HG03378 (cell line): Measurements from ENCODE around the gene RGPD3.
"Not testable (repeated sequence)": the region's sequence is repeated elsewhere in the genome, so short reads cannot be mapped to it uniquely, and the experiment has no call there.

Experiments used
- ATAC-seq: cut with Tn5 transposase; IDR thresholded peaks from one replicate; pipeline ENCODE4 v1.9.1; 2021; ENCODE audit warnings: mild to moderate bottlenecking, moderate library complexity; ENCODE audit not compliant: unreplicated experiment

RGPD3 gene

DNA sequence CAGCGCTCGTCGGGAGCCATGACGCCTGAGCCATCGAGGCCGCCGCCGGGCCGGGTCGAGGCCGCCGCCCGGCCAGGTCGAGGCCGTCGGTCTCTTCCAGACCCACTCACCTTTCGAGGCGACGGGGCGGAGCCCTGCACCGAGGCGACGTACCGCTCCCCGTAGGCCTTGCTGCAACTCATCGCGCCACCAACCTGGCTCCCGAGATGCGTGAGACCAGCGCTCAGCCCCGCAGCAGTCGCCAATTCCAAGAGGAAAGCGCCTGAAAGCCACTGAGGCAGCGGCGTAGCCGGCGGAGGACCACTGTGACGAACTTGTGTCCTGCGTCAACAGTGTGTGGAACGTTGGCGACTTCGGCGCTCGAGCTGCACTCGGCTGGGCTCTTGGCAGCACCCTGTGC lies at the start of gene RGPD3:
TSS of gene RGPD3 (minus strand) at position 307 of the 400 bp plus-strand sequence. CDS start at position 182, 125 bp downstream.
- not testable (repeated sequence) for ATAC-seq

DNA sequence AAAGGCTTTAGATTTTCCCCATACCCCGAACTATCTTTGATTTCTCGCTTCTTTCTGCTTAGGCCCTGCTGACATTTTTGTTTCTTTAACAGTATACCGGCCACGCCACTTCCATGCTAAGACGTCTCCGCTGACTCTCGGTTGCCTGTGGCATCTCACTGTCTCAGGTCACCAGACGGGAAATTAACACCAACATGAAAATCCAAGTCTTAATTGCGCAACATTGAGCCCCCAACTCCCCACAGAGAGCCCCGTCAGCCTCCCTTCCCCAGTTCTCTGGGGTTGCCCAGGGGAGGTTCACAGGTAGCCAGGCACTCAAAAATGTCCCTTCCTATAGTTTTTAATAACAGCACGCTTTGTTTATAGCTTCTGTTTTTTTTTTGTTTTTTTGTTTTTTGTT lies 49.1 kb upstream of the RGPD3 start:
- ATAC-seq: no peak

DNA sequence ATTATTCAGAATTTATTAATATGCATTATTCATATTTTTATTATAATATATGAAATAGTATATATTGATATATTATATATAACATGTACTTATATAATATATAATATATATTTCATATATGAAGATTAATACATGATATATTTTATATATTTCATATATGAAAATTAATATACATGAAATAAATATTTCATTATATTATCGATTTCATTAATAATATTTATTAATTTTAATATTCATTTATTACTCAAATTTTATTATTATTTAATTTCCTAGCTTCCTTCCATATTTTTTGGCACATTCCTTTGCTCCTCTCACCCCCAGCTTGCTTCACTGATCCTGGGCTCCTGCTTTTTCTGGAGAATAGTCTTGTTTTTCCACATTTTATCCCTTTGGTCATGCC lies 48.7 kb upstream of the RGPD3 start:
- ATAC-seq: no peak

- ATAC-seq: no peak
Measured at GRCh38 chr2:106516436-106516835, 48.2 kb upstream of the RGPD3 start.

- ATAC-seq: not testable (repeated sequence)
Measured at GRCh38 chr2:106514827-106515226, 46.6 kb upstream of the RGPD3 start.

- not testable (repeated sequence) for ATAC-seq
Measured at GRCh38 chr2:106513391-106513790, 45.2 kb upstream of the RGPD3 start.

DNA sequence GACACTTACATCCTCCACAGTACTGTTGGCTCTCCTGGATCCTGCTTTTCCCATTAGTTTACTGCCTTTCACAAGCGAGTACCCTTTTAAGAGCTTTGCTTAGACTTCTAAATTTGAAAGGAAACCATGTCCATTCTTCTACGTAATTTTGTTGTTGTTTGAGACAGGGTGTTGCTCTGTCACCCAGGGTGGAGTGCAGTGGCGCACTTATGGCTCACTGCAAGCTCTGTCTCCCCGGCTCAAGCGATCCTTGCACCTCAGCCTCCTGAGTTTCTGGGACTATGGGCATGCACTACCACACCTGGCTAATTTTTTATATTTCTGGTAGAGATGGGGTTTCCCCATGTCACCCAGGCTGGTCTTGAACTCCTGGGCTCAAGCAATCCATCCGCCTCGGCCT lies 43.7 kb upstream of the RGPD3 start:
- ATAC-seq: not testable (repeated sequence)

DNA sequence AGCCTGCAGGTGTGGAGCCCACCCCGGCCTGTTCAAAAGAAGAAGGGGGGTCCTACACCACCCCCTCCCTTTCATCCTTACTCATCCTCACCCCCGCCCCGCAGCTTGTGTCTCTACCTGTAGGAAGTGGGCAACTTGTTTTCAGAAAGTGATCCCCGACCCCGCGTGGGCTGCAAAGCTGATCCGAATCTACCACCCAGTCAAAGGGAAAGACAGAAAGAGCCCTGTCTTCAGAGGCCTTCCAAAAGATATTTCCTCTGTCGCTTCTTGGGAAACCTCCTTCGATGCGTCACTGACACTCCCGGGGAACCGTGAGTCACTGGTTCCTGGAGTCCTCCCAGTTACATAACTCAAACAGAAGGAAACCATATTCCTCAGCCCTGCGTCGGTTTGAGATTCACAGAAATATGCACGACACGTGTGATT lies 43.3 kb upstream of the RGPD3 start:
- ATAC-seq: not testable (repeated sequence)

DNA sequence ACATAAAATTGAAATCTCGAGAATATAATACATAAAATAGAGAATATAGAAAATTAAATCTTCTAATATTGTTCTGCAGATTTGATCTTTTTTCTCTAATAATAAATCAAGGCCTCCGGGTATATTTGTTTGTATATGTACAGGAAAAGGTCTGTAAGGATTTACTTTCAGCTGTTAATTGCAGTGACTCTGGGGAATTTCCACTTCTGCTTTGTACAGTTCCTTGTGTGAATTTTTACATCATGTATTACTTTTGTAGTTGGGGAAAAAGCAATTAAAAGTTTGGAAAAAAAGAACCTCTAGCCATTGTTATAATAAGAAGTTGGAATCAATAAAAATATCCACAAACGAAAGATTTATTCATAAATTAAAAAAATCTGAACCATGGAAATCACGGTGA lies 42.6 kb upstream of the RGPD3 start:
- ATAC-seq: not testable (repeated sequence)

DNA sequence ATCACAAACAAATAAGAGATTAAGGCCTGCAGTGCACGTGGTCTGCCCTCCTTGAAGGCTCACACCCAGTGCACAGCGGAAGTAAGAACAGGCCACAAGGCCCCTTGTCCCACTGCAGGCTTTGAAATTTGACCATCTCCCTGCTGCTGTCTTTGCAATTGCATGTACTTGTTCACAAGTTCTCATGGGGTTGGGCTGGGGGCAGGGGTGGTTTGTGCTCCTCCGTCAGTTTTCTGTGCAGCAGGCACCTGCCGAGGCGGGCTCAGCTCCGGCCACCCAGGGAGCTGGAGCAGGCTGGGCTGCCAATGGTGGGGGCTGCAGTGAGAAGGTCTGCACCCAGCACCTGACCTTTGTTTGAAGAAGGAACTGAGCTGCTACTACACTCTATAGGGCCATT lies 41.2 kb upstream of the RGPD3 start:
- not testable (repeated sequence) for ATAC-seq

- not testable (repeated sequence) for ATAC-seq
Measured at GRCh38 chr2:106508660-106509373, 40.6 kb upstream of the RGPD3 start.

GRCh38 chr2:106506002-106506687 lies 37.9 kb upstream of the RGPD3 start:
- ATAC-seq: not testable (repeated sequence)

DNA sequence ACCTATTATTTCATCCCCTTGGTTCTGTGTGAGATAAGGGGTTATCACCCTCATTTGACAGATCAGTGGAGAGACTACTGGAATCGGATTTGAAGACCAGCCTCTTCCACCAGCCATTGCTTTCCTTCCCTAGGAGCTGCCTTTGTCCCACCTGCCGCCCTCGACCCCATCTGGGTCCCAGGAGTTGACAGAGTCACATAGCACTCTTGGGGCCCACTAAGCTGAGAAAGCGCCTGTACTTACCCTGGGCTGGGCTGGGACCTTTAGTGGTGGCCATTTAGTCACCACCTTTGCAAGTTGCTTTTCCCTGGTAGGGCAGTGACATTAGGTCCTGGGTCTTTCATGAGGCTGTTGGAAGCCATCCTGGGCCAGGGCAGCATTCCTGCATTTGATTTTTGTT lies 36.6 kb upstream of the RGPD3 start:
- not testable (repeated sequence) for ATAC-seq

GRCh38 chr2:106504192-106504591 lies 36.0 kb upstream of the RGPD3 start:
- ATAC-seq: not testable (repeated sequence)

- ATAC-seq: not testable (repeated sequence)
Measured at GRCh38 chr2:106502351-106502750, 34.1 kb upstream of the RGPD3 start.

GRCh38 chr2:106500350-106500749 lies 32.1 kb upstream of the RGPD3 start:
- ATAC-seq: not testable (repeated sequence)

GRCh38 chr2:106498549-106498948 lies 30.3 kb upstream of the RGPD3 start:
- not testable (repeated sequence) for ATAC-seq

DNA sequence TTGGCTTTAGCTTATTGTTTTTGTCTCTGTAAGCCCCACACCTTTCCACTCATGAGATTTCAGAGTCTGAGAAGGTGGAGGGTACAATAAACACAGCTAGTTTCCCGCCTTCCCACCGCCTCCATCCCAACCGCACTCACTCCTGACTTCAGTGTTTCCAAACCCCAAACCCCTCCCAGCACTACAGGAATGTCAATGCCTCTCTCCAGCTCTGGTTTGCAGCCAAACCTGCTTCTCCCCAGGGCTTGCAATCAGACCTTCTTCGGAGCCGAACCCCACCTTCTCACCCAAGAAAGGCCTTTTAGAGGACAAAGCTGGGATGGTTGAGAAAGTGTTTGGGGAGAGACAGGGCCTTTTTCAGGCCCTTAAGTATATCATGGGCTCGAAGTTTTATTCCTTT lies 24.7 kb upstream of the RGPD3 start:
- ATAC-seq: not testable (repeated sequence)

DNA sequence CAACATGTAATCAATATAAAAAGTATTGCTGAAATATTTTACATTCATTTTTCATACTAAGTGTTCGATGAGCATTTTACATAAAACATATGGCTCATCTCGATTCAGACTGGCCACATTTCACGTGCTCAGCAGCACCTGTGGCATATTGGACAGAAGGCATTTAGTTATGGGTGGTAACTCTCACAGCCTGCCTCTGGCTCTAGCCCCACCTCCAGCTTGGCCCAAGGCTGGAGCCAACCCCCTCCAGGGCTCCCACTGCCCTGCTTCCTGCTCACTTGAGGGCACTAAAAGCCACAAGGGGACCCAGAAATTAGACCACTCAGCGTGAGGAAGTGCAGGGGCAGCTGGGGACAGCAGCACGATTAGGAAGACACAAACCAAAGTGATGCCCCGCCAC lies 24.2 kb upstream of the RGPD3 start:
- ATAC-seq: not testable (repeated sequence)

DNA sequence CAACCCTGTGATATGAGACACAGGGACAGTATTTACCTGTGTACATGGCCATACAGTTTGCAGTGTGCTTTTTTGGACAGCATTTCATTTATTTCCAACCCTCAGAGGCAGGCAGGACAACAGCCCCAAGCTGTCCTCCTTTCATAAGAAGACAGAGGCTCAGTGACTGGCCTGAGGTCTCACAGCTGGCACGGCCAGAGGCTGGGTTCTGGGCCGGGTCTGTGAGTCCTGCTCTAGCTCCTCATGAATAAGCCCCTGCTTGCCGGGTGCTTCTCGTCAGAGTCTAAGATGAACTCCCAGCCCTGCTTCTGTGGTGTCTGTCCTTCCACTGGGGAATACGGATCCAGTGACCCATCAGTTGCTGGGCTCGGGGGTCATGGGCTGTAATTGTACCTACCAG lies 21.5 kb upstream of the RGPD3 start:
- ATAC-seq: not testable (repeated sequence)

- not testable (repeated sequence) for ATAC-seq
Measured at GRCh38 chr2:106487386-106488191, 19.4 kb upstream of the RGPD3 start.
